Activated CD8-positive, alpha-beta memory T cell treated with anti-CD3 and anti-CD28 coated beads, Interleukin-2, amount 50 U/mL, for 1 hour (primary cell): ENCODE results near the gene PNCK.
A peak's percentile ranks its signal among the peaks of the same experiment; 100 is the strongest.

Experiments
- DNase-seq: peaks from one replicate; pipeline ENCODE4 v3.0.0-alpha.2; 2020; ENCODE audit errors: extremely low read depth

Gene PNCK

DNA sequence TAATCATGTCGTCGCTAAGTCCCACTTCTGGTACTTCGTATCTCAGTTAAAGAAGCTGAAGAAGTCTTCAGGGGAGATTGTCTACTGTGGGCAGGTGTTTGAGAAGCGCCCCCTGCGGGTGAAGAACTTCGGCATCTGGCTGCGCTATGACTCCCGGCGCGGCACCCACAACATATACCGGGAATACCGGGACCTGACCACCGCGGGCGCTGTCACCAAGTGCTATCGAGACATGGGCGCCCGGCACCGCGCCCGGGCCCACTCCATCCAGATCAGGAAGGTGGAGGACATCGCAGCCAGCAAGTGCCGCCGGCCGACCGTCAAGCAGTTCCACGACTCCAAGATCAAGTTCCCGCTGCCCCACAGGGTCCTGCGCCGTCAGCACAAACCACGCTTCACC lies 11.3 kb downstream of the PNCK start:
- peak; percentile 14 for DNase-seq

DNA sequence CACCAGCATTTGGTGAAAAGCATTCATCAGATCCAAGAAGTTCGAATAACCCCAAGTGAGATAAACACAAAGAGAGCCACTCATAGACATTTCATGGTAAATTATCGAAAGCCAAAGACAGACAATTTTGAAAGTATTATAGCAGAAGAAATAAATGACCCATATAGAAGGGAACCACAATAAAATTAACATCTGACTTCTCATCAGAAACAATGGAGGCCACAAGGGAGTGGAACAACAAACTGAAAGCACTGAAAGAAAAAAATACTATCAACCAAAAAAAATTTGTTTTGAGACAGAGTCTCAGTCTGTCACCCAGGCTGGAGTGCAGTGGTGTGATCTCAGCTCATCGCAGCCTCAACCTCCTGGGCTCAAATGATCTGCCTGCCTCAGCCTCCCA lies 14.3 kb downstream of the PNCK start:
- no peak for DNase-seq

DNA sequence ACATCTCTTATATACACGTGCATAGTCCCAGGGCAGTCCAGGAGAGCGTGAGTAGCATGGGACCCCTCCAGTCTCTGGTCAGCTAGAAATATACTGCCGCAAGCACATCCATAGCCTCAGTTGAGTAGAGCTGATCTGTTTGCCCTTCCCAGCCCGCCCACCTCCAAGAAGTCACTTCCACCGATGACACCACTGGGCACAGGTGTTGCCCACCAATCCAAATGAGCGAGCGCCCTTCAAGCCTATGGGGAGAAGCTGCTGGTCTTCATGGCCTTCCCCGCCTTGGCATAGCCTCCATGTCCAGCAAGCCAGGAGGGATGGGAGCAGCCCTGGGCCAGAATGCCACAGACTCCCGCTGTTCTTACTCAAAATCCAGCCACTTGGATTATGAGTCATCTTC lies 16.5 kb downstream of the PNCK start:
- DNase-seq = no peak

DNA sequence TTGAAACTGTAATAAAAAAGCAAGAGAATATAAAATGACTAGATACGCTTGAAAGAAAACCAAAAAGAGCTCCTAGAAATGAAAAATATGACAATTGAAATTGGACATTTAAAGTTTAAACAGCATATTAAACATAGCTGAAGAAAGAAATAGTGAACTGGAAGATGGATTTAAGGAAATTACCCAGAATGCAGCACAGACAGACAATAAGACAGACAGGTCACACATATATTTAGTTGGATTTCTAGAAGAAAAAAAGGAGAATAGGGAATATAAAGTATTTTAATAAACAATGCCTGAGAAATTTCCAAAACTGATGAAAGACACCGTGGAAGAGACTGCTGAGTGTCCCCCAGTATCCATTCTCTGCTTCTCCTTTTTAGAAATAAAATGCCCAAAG lies 20.1 kb downstream of the PNCK start:
- DNase-seq = no peak

DNA sequence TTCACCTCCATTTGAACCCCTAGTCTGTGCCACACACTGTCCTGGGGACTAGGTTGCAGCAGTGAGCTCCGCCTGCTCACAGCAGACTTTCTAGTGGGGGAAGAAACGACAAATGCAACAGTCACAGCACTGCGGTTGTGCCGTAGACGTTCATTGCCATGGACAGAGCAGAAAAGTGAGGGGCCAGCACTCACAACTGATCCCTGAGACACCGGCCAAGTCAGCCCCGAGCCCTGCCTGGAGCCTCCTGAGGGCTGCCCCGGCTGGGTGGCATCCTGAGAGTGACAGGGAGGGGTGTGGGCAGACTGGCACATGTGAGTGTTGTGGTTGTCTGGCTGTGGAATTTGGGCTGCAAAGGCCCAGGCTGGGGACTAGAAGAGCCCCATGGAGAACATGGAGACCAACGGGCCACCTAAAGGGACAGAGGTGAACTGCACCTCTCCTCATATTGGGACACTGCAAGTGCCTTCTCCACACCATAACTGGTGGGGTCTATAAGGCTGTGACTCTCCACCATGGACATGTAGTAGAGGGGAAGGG lies 22.0 kb downstream of the PNCK start:
- DNase-seq = no peak

DNA sequence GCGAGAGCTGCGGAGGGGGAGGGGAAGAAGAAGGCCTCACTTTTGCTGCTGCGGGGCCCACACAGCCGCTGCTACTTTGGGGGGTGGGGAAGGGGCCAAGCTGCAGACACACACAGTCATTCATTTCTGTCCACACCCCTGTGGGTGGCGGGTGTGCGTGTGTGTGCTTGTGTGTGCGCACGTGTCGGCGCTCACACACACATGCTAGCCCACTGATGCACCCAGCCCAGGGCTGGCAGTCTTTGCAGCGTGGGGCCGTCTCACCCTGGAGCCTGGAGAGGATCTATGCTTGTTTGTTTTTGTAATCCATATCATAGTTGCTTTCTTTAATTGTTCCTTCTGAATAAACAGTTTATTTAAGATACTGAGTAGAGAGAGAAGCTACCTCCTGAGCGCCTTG lies 22.7 kb downstream of the PNCK start:
- no peak for DNase-seq

DNA sequence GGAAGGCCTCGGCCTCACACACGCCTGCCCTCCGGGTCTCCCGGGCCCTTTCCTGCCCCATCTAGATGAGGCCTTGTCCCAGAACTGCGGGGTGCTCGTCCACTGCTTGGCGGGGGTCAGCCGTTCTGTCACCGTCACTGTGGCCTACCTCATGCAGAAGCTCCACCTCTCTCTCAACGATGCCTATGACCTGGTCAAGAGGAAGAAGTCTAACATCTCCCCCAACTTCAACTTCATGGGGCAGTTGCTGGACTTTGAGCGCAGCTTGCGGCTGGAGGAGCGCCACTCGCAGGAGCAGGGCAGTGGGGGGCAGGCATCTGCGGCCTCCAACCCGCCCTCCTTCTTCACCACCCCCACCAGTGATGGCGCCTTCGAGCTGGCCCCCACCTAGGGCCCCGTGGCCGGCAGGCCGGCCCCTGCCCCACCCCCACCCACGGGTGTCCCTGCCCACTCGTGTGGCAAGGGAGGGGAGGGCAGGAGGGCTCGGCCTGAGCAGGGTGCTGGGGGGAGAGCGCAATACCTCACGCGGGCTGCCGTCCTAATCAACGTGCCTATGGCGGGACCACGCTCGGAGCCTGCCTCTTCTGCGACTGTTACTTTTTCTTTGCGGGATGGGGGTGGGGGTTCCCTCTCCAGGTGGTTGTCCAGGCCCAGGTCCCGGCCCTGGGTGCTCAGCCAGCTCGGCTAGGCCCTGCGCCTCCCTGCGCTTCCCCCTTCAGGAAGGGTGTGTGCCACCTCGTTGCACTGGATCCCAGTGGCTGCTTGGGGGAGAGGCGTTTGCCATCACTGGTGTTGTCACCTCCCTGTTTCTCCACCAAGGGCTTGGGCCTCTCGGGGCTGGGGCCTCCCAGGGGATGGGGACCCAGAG lies 23.5 kb downstream of the PNCK start:
- no peak for DNase-seq

DNA sequence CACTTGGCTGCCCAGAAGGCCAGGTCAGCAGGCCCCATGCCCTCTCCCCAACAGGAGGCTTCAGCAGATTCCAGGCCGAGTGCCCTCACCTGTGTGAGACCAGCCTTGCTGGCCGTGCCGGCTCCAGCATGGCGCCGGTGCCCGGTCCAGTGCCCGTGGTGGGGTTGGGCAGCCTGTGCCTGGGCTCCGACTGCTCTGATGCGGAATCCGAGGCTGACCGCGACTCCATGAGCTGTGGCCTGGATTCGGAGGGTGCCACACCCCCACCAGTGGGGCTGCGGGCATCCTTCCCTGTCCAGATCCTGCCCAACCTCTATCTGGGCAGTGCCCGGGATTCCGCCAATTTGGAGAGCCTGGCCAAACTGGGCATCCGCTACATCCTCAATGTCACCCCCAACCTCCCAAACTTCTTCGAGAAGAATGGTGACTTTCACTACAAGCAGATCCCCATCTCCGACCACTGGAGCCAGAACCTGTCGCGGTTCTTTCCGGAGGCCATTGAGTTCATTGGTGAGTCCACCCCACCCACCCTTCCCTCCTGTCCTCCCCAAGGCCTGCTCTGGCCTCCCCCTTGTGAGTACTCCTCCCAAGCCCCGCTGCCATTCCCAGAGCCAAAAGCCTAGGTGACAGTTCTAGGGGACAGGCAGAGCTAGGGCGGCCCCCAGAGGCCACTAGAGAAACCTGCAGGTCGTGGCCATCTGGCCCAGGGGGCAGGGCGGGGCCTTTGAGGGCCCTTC lies 24.3 kb downstream of the PNCK start:
- DNase-seq = no peak

DNA sequence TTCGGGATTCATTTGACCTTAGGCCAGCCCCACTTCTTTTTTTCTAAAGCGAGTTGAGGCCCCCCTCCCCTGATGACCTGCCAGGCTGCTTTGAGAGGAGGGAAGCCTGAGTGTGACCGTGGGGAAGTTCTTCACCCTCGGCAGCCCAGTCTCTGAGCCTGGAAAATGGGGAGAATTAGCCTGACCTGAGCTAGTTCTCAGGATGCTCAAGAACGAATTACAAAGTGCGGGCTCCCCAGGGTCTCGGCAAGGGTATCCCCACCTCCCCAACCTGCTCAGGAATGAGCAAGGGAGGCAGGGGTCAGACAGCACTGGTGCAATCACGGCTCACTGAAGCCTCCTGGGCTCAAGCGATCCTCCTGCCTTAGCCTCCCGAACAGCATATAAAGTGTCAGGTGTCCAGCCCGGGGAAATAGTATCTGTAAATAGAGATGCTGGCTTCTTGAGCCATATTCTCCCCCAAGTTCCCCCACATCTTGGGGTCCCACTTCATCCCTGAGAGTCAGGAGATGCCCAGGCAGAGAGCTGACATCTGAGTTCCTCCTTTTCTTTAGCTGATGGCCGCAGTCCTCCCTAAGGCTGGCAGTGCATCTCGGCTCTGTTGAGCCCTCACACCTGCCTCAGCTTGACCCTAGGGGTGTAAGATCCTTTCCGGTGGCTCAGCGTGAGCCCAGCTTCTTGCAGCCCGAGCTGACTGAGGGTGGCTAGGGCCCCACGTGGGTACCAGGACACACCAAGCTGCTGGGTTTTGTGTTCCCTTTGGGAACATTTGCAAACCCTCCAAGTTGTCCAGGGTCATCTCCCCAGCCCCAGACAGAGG lies 25.0 kb downstream of the PNCK start:
- no peak for DNase-seq

DNA sequence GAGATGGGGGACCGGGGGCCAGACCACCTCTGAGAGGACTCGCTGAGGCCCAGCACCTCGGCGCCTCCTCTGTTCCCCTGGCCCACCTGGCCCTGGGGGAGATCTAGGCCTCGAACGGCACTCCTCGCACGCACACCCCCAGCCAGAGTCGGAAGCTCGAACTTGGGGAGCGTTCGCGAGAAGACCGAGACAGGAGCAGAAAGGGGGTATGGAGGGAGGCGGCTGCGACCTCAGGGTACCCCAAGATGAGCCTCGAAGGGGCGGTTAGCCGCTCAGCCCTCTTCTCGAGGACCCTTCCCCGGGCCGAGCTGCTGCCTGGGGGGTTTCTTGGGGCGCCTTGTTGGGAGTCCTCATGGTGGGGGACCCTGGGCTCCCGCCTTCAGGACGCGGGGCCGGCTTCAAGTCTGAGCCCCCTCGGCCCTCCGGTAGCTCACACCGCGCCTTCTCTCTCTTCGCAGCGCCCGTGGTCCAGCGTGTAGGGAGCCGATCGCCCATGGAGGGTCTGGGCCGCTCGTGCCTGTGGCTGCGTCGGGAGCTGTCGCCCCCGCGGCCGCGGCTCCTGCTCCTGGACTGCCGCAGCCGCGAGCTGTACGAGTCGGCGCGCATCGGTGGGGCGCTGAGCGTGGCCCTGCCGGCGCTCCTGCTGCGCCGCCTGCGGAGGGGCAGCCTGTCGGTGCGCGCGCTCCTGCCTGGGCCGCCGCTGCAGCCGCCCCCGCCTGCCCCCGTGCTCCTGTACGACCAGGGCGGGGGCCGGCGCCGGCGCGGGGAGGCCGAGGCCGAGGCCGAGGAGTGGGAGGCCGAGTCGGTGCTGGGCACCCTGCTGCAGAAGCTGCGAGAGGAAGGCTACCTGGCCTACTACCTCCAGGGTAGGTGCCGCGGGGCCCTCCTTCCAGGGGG lies 25.9 kb downstream of the PNCK start:
- no peak for DNase-seq

DNA sequence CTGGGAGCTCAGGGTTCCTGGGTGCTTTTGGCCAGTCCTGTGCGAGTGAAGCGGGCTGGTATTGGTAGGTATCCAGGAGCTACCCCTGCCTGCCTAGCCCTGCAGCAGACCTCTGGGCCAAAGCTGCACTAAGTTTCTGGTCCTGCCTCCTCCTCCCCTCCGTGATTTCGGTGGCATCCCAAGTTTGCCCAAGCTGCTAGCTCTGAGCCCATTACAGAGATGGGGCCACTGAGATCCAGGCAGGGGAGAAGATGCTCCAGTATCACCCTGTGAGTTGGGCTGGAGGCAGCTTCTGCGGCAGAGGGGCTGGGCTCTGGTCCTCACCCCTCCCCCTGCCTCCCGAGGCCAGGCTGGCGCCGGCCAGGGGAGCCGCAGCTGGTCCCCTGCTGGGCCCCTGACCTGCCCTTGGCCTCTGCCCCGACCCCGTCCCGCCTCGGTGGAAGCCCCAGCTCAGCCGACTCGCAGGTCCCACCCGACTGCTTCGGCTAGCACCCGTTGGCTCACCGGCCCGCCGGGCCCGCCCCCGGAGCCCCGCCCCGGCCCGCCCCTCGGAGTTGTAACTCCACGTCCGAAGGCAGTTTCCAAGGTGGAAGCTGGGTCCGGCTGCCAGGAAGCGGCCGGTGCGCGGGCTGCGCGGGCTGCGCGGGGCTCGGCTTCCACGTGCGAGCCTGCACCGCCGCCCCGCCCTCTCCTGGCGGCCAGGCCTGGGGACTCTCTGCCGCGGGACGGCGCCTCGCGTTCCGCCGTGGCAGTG lies 26.8 kb downstream of the PNCK start, which contains the start of gene DUSP9:
Gene DUSP9, plus strand, starts transcription at position 584 of the 754 bp plus-strand sequence. CDS start 751 bp downstream, outside the sequence.
- no peak for DNase-seq

DNA sequence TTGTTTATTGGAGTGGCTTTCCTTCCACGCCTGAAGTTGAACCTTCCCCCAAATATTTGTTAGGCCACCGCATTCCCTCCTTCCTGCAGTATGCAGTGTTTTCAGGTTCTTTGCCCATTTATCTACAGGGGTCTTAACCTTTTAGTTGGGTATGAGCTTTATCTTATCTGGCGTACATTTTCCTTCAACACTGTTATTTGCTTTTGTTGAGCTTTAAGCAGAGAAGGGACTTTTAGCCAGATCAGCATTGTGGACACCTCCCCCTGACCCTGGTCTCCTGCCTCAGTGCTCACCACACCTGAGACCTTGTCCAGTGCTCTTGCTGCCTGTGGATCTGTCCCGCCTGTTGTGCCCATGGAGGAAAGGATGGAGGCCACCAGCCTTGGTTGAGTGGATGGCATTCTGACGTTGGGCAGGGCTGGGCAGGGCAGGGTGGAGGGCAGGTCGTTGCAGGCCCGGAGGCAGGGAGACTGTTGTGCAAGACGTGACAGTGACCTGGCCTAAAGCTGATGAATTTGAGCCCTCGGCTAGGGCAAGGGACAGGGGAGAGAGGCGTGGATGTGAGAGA lies 27.6 kb downstream of the PNCK start:
- no peak for DNase-seq

DNA sequence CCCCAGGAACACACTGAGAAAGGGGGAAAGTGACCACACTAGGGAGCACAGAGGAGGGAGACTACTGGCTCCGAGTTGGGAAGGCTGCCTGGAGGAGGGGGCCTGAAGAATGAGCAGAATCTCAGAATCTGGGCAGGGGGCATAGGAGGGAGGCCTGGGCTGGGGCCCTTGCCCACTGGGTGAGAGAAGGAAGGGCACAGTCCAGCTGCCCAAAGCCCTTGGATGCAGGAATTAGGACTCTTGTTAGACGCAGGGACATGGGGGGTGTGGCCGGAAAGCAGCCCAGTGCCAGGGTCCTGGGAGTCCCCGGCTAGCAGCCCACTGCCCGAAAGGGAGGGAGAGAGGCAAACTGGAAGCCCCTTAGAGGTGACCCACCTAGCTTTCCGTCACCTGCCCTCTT lies 28.5 kb downstream of the PNCK start:
- DNase-seq = no peak

DNA sequence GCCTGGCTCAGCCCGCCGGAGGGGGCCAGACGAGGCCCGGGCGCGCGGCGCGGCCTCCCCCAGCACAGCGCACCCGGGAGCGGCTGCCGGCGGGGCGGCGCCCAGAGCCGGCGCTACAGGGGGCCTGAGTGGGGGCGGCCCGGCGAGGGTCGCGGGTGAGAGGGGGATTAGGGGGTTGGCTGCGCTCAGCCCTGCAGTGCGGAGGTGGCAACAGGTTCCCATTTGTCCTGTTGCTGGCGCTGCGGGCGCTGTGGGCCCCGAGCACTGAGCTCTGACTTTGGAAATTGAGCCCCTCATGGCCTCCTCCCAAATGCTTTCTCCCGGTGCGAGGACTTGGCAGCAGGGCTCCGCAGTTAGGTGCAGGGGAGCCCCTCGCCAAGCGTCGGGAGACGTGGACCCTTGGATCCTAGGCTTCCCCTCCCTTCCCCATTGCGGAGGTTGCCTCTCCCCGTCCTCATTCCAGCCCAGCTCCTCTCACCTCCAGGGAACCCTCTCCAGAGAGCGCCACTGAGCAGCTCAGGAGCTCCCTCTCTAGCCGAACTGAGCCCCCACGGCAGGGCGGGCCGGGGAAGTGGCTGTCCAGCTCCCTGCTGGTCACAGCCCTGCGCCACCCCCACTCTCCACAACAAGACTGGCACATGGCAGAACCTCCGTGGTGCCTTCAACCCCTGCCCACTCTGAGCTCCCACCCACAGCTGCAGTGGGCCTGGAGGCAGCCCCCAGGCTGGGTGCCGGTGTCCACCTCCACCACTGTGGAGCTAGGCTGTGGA lies 29.1 kb downstream of the PNCK start:
- no peak for DNase-seq

DNA sequence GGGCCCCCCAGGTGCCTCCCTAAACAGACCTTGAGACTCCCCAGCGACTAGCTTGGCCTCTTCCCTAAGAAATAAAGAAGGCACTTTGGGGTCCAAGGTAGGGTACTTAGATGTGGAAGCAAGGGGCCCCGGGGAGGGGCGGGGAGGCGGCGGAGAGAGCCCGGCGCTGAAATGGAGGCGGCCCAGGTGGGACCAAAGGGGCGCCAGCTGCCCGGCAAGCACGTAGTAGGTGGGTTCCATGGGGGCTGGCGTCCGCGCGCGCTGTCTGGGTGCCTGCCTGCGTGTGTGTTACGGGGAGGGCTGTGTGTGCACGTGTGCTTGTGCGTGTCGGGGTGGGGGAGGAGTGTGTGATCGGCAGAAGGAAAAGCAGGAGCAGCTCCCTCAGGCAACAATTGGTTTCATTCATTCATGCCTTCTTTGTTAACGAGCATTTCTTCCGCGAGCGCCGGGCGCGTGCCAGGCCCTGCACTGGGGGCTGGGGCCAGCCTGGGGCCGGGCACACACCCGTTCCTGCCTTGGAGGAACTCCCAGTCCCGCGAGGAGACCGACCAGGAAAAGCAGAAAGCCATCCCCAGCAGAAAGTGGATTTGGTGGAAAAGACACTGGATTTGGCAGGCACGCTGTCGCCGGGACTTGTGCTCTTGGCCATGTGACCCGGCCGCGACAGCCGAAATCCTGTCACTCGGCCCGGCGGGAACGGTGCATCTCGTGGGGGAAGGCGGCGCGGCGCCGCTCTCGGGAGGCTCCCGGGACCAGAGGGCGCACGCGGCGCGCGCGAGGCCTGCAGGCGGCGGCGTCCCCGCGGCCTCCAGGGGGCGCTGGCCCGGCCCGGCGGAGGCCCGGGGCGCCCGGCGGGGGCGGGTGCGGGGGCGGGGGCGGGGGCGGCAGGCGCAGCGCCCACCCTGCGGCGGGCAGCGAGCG lies 29.9 kb downstream of the PNCK start:
- no peak for DNase-seq

DNA sequence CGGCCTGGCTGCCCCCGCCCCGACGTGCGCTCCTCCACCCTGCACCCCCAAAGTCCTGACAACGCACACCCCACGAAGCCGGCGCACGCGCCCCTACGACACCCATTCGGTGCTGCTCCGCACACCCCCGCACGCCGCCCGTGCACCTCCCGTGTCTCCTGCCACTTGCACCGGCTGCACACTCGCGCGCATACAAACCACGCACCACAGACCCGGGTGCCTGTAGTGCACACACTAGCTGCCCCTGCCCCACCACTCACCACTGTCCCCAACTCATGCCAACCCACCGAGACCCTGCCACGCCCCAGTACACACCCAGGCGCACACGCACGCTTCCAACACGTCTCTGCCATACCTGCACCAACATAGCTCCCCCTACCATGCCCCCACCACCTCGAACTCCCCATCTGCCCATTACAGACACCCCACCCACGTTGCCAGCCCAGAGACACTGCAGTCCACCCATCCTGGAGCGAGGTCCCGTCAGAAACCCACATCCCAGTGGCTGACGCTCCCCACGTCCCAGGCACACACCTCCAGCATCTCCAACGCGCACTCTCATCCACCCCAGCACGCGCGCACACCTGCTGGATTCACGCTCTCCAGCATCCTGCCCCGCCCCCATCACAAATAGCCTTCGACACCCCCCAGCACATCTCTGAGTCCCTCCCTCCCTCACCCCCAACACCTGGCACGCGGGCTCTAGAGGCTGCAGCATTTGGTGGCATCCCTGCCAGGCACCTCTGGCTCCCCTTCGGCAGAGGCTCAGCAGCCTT lies 30.8 kb downstream of the PNCK start:
- DNase-seq = no peak

DNA sequence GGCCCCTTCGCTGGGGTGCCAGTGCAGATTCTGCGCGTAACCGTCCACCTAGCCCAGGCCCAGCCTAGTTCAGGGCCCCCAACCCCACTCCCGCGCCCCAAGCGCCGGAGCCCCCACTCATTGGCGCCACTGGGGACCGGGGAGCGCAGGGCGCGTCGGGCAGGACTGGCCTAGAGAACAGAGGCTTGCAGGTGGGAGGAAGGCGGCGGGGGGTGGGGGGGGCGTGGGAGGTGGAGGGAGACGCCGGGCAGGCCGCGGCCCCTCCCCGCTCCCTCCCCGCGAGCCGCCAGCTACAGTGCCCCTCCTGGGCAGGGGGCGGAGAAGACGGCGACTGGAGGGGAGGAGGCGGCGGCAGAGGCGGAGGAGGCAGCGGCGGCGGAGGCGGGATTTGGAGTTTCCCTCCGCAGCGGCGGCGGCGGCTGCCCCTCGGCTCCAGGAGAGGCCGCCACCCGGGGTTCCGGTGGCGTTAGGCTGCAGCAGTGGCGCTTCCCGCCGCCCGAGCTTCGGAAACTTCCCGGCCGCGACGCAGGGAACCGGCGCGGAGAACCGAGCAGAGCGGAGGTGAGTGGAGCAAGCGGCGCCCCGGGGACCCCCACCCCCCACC lies 31.5 kb downstream of the PNCK start:
- DNase-seq = no peak
